ENCODE results near the gene SH3GL1.

SH3GL1 gene

DNA sequence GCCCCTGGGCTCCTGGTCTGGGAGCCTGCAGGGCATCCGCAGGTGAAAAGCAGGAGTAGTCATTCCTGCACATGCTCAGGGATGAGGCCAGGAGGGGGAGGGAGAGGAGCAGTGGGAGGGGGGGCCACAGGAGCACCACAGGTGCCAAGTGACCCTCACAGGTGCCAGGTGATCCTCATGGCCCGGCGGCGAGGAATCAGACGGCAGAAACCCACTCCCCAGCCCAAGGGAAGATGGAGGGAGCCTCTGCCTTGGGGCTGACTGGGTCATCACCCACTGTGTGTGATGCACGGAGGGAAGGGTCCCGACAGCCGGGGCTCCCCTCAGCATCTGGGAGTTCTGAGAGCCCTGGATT, 27.4 kb downstream of the SH3GL1 start:
- peaks cover 39% of the 10 kb centered on the region for H3K36me3 ChIP-seq (ENCODE audit: insufficient read depth, insufficient read length, low read length)
- H3K9ac ChIP-seq (ENCODE audit: insufficient read length, low read depth) = no peak overlapping the region
- H3K27me3 ChIP-seq (ENCODE audit: insufficient read depth, insufficient read length) = no peaks in the 10 kb centered on the region
- H3K9me3 ChIP-seq (ENCODE audit: insufficient read depth, low read length) = no peaks in the 10 kb centered on the region
- TF ChIP-seq ZNF274 (IDR thresholded peaks at IDR 0.05; ENCODE audit: low read depth, low read length) (no peak), SUZ12 (IDR thresholded peaks at IDR 0.05; ENCODE audit: extremely low read depth, insufficient read depth, insufficient read length) (no peak), YY1 (IDR thresholded peaks at IDR 0.05; ENCODE audit: insufficient read depth, insufficient read length) (no peak)
- no peak for DNase-seq (ENCODE audit: low read depth, low spot score)
- H3K4me3 ChIP-seq (ENCODE audit: insufficient read length, low read depth) = no peak overlapping the region
- peaks cover 57% of the 10 kb centered on the region for H3K4me1 ChIP-seq (ENCODE audit: insufficient read depth, insufficient read length)

DNA sequence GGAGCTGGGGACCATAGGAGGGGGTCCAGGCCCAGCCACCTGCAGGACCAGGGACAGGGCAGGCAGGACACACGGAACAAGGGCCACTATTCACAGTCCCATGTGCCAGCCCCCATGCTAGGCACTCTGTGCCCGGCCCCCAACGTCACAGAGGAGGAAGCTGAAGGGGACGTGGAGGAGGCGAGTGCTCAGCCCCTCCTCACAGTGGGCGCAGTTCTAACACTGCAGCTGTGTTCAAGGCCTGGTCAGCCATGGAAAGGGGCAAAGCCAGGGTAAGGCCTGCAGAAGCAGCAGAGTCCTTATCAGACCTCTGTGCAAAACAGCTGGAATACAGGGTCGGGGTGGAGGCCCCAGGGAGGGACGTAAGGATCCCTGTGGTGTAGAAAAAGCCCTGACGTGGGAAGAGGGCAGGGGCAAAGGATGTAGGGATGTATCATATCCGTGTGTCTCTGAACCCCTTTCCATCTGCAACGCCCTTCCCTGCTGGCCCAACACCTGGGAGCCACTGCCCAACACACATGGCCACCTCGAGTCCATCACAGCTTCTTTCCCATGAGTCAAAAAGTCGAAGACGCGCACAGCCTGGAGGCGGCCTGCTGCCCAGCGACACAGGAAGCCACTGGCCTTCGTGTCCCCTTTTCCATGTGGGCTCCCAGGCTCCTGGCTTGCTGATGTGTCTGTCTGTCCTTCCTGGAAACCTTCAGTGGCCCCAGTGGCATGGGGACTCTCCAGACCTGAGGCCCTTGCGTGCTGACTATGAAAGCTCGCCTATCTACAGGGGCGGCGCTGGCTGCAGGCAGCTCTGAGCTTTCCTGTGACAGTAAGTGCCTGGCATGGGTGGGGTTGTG, 28.0 kb downstream of the SH3GL1 start:
- Histone ChIP-seq H3K9me3 (ENCODE audit: insufficient read depth, low read length) (no peaks in the 10 kb centered on the region), H3K4me3 (ENCODE audit: insufficient read length, low read depth) (no peak overlapping the region), H3K36me3 (ENCODE audit: insufficient read depth, insufficient read length, low read length) (peaks cover 42% of the 10 kb centered on the region), H3K4me1 (ENCODE audit: insufficient read depth, insufficient read length) (peaks cover 56% of the 10 kb centered on the region), H3K27me3 (ENCODE audit: insufficient read depth, insufficient read length) (no peaks in the 10 kb centered on the region), H3K9ac (ENCODE audit: insufficient read length, low read depth) (peak overlapping the region; percentile 36)
- no peak for DNase-seq (ENCODE audit: low read depth, low spot score)
- TF ChIP-seq SUZ12 (IDR thresholded peaks at IDR 0.05; ENCODE audit: extremely low read depth, insufficient read depth, insufficient read length) = no peak
- TF ChIP-seq YY1 (IDR thresholded peaks at IDR 0.05; ENCODE audit: insufficient read depth, insufficient read length) = no peak
- no peak for TF ChIP-seq ZNF274 (IDR thresholded peaks at IDR 0.05; ENCODE audit: low read depth, low read length)

DNA sequence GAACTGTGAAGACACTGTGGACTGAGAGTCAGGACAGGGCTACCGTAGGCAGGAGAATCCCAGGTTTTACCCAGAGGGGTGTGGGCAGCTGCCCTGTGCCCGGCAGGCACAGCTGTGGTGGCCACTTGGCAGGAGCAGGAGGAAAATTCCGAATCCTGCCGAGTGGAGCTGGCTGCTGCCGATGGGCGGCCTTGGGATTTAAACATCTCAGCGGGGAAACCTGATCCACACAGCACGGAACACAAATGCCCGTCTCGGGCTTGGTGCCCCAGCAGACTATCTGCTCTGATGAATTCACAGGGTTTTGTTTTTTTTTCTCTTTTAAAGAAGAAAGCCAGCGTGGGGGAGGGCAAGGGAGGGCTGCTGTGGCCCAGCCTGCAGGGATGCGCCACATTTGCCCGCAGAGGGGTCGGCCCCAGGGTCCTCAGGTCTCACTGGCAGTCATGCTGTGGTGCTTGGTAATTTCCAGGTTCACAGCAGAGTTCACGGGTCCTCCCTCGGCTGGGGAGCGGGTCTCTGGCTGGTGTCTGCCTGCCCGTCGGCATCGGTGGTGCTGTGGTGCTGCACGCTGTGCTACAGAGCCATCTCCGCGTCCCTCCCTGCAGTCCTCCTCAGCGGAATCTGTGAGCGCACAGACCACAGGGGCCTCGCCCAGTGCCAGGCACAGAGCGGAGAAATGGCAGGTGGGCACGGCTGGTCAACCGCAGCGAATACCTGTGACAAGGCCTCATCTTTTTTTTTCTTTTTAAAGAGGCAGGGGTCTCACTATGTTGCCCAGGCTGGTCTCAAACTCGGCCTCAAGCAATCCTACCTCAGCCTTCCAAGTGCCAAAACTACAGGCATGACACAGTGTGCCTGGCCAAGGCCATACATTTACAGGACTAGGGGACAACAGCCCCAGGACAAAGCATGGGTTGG, 28.8 kb downstream of the SH3GL1 start:
- no peaks in the 10 kb centered on the region for H3K9me3 ChIP-seq (ENCODE audit: insufficient read depth, low read length)
- H3K4me1 ChIP-seq (ENCODE audit: insufficient read depth, insufficient read length) = peaks cover 49% of the 10 kb centered on the region
- peaks cover 51% of the 10 kb centered on the region for H3K36me3 ChIP-seq (ENCODE audit: insufficient read depth, insufficient read length, low read length)
- no peaks in the 10 kb centered on the region for H3K27me3 ChIP-seq (ENCODE audit: insufficient read depth, insufficient read length)
- no peak overlapping the region for H3K4me3 ChIP-seq (ENCODE audit: insufficient read length, low read depth)
- peak overlapping the region; percentile 27 for H3K9ac ChIP-seq (ENCODE audit: insufficient read length, low read depth)
- DNase-seq (ENCODE audit: low read depth, low spot score) = no peak
- TF ChIP-seq SUZ12 (IDR thresholded peaks at IDR 0.05; ENCODE audit: extremely low read depth, insufficient read depth, insufficient read length) (no peak), YY1 (IDR thresholded peaks at IDR 0.05; ENCODE audit: insufficient read depth, insufficient read length) (no peak), ZNF274 (IDR thresholded peaks at IDR 0.05; ENCODE audit: low read depth, low read length) (no peak)

DNA sequence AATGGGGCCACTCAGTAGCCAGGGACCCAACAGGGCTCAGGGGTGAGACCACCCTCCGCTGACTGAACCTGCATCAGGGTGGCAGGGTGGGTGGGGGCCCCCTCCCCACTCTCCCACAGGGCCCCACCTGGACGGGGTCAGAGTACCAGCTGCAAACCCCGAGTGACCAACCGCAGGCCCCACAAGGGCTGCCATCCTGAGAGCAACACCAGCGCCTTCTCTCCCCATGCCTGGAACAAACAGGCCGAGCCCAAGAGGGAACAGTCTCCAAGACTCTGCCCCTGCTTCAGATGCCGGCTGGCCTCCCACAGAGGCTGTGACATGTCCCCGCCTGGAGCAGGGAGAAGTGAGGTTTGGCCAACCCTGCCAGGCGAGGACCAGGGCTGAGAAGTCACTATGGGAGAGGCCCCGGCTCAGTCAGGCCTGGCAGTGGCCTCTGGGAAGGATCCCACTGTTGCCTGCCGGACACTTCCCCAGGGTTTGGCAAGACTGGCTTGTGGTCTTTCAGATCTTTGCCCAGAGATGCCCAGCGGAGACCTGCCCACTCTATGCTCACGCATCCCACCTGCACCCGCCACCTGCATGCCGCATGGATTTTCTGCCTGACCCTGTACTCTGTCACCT, 29.8 kb downstream of the SH3GL1 start:
- peaks cover 47% of the 10 kb centered on the region for H3K4me1 ChIP-seq (ENCODE audit: insufficient read depth, insufficient read length)
- no peaks in the 10 kb centered on the region for H3K9me3 ChIP-seq (ENCODE audit: insufficient read depth, low read length)
- H3K9ac ChIP-seq (ENCODE audit: insufficient read length, low read depth) = no peak overlapping the region
- no peak for DNase-seq (ENCODE audit: low read depth, low spot score)
- no peaks in the 10 kb centered on the region for H3K27me3 ChIP-seq (ENCODE audit: insufficient read depth, insufficient read length)
- TF ChIP-seq YY1 (IDR thresholded peaks at IDR 0.05; ENCODE audit: insufficient read depth, insufficient read length) (no peak), ZNF274 (IDR thresholded peaks at IDR 0.05; ENCODE audit: low read depth, low read length) (no peak), SUZ12 (IDR thresholded peaks at IDR 0.05; ENCODE audit: extremely low read depth, insufficient read depth, insufficient read length) (no peak)
- no peak overlapping the region for H3K4me3 ChIP-seq (ENCODE audit: insufficient read length, low read depth)
- peaks cover 61% of the 10 kb centered on the region for H3K36me3 ChIP-seq (ENCODE audit: insufficient read depth, insufficient read length, low read length)

DNA sequence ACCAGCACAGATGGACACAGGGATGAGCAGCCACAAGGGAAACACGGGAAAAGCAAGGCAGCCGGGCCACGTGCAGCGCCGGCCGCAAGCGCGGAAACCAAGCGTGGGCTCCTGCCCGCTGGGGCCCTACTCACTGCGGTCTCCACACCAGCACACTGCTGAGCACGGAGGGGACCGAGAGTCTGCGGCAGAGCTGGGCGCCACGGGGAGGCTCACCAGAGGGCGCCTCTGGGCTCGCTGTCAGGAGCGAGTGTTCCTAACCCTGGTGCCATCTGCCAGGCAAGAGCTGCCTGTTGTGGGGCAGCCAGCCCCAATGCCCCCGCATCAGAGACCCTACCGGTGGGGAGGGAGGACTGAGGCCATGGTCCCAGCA, 30.5 kb downstream of the SH3GL1 start:
- Histone ChIP-seq H3K4me1 (ENCODE audit: insufficient read depth, insufficient read length) (peaks cover 44% of the 10 kb centered on the region), H3K9me3 (ENCODE audit: insufficient read depth, low read length) (no peaks in the 10 kb centered on the region), H3K27me3 (ENCODE audit: insufficient read depth, insufficient read length) (no peaks in the 10 kb centered on the region), H3K9ac (ENCODE audit: insufficient read length, low read depth) (no peak overlapping the region), H3K36me3 (ENCODE audit: insufficient read depth, insufficient read length, low read length) (peaks cover 67% of the 10 kb centered on the region), H3K4me3 (ENCODE audit: insufficient read length, low read depth) (no peak overlapping the region)
- DNase-seq (ENCODE audit: low read depth, low spot score) = no peak
- TF ChIP-seq SUZ12 (IDR thresholded peaks at IDR 0.05; ENCODE audit: extremely low read depth, insufficient read depth, insufficient read length) (no peak), ZNF274 (IDR thresholded peaks at IDR 0.05; ENCODE audit: low read depth, low read length) (no peak), YY1 (IDR thresholded peaks at IDR 0.05; ENCODE audit: insufficient read depth, insufficient read length) (no peak)

DNA sequence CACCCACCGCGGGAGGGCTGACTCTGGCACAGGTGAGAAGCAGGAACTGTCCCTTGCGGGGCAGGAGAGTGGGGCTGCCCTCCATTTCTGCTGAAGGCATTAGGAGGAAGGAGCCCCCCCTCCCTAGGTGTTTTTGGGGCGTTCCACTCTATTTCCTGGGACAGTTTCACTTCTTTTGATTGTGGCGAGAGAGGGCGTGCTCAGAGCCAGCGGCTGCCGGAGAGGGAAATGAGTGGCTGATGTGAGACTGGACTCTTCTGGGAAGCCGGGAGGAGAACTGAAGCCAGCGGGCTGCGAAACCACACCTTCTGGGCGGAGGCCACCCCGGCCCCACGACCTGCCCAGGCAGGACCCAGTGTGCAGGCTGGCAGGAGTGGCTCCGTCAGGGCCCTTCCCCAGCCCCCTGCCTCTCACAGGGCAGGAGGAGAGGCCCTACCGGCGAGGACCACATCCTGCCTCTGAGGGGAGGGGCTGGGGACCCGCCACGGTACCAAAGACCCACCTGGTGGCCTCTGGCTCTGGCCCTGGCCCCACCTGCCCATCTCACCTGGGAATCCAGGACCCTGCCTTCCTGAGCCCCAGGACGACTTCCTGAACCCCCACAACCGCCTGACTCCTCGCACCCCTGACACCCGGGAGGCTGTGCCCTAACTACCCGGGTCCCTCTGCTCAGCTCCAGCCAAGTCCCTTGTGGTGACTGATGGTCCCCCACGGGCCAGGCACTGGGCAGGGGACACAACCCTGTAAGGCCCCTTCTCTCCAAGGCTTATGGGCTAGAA, 31.0 kb downstream of the SH3GL1 start:
- Histone ChIP-seq H3K4me1 (ENCODE audit: insufficient read depth, insufficient read length) (peaks cover 38% of the 10 kb centered on the region), H3K36me3 (ENCODE audit: insufficient read depth, insufficient read length, low read length) (peaks cover 70% of the 10 kb centered on the region), H3K9me3 (ENCODE audit: insufficient read depth, low read length) (no peaks in the 10 kb centered on the region), H3K4me3 (ENCODE audit: insufficient read length, low read depth) (no peak overlapping the region), H3K27me3 (ENCODE audit: insufficient read depth, insufficient read length) (no peaks in the 10 kb centered on the region), H3K9ac (ENCODE audit: insufficient read length, low read depth) (peak overlapping the region; percentile 51)
- DNase-seq (ENCODE audit: low read depth, low spot score) = no peak
- no peak for TF ChIP-seq ZNF274 (IDR thresholded peaks at IDR 0.05; ENCODE audit: low read depth, low read length)
- TF ChIP-seq SUZ12 (IDR thresholded peaks at IDR 0.05; ENCODE audit: extremely low read depth, insufficient read depth, insufficient read length) = no peak
- no peak for TF ChIP-seq YY1 (IDR thresholded peaks at IDR 0.05; ENCODE audit: insufficient read depth, insufficient read length)
